ENCODE measurements around the gene PRKCH.

GRCh38 chr14:61408498-61408897, 87.1 kb downstream of the PRKCH start:
- TF ChIP-seq, protein P1, sequence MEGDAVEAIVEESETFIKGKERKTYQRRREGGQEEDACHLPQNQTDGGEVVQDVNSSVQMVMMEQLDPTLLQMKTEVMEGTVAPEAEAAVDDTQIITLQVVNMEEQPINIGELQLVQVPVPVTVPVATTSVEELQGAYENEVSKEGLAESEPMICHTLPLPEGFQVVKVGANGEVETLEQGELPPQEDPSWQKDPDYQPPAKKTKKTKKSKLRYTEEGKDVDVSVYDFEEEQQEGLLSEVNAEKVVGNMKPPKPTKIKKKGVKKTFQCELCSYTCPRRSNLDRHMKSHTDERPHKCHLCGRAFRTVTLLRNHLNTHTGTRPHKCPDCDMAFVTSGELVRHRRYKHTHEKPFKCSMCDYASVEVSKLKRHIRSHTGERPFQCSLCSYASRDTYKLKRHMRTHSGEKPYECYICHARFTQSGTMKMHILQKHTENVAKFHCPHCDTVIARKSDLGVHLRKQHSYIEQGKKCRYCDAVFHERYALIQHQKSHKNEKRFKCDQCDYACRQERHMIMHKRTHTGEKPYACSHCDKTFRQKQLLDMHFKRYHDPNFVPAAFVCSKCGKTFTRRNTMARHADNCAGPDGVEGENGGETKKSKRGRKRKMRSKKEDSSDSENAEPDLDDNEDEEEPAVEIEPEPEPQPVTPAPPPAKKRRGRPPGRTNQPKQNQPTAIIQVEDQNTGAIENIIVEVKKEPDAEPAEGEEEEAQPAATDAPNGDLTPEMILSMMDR (IDR thresholded peaks at IDR 0.05) = no peak
- TF ChIP-seq POLR2A (IDR thresholded peaks at IDR 0.05) = no peak

Data from body of pancreas (tissue), 4 donors.